ENCODE measurements around the gene KNSTRN.

DNA sequence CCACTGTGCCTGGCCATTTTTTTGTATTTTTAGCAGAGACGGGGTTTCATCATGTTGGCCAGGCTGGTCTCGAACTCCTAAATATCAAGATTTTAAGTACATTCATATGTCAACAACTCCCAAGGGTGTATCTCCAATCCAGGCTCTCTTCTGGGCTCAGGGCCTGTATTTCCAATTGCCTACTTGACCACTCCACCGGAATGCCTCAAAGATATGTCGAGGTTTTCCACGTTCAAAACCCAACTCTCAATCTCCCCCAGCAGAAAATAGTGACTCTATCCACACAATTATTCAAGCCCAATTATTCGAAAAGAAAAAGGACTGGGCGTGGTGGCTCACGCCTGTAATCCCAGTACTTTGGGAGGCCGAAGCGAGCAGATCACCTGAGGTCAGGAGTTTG is 1.9 kb upstream of the KNSTRN start:
- TF ChIP-seq, protein P1, sequence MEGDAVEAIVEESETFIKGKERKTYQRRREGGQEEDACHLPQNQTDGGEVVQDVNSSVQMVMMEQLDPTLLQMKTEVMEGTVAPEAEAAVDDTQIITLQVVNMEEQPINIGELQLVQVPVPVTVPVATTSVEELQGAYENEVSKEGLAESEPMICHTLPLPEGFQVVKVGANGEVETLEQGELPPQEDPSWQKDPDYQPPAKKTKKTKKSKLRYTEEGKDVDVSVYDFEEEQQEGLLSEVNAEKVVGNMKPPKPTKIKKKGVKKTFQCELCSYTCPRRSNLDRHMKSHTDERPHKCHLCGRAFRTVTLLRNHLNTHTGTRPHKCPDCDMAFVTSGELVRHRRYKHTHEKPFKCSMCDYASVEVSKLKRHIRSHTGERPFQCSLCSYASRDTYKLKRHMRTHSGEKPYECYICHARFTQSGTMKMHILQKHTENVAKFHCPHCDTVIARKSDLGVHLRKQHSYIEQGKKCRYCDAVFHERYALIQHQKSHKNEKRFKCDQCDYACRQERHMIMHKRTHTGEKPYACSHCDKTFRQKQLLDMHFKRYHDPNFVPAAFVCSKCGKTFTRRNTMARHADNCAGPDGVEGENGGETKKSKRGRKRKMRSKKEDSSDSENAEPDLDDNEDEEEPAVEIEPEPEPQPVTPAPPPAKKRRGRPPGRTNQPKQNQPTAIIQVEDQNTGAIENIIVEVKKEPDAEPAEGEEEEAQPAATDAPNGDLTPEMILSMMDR (IDR thresholded peaks at IDR 0.05): no peak
- no peak for TF ChIP-seq NPAS2 (CRISPR knock-in tag; IDR thresholded peaks at IDR 0.05; ENCODE audit: borderline replicate concordance)
- no peak for TF ChIP-seq ESRRA (IDR thresholded peaks at IDR 0.05; ENCODE audit: borderline replicate concordance, low read length)
- TF ChIP-seq POLR2A (IDR thresholded peaks at IDR 0.05; ENCODE audit: low read length): no peak
- no peak for TF ChIP-seq CBX8 (IDR thresholded peaks at IDR 0.05)
- TF ChIP-seq ZNF302 (CRISPR knock-in tag; IDR thresholded peaks at IDR 0.05): no peak
- TF ChIP-seq, protein P2, sequence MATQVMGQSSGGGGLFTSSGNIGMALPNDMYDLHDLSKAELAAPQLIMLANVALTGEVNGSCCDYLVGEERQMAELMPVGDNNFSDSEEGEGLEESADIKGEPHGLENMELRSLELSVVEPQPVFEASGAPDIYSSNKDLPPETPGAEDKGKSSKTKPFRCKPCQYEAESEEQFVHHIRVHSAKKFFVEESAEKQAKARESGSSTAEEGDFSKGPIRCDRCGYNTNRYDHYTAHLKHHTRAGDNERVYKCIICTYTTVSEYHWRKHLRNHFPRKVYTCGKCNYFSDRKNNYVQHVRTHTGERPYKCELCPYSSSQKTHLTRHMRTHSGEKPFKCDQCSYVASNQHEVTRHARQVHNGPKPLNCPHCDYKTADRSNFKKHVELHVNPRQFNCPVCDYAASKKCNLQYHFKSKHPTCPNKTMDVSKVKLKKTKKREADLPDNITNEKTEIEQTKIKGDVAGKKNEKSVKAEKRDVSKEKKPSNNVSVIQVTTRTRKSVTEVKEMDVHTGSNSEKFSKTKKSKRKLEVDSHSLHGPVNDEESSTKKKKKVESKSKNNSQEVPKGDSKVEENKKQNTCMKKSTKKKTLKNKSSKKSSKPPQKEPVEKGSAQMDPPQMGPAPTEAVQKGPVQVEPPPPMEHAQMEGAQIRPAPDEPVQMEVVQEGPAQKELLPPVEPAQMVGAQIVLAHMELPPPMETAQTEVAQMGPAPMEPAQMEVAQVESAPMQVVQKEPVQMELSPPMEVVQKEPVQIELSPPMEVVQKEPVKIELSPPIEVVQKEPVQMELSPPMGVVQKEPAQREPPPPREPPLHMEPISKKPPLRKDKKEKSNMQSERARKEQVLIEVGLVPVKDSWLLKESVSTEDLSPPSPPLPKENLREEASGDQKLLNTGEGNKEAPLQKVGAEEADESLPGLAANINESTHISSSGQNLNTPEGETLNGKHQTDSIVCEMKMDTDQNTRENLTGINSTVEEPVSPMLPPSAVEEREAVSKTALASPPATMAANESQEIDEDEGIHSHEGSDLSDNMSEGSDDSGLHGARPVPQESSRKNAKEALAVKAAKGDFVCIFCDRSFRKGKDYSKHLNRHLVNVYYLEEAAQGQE (IDR thresholded peaks at IDR 0.05): no peak
- no peak for TF ChIP-seq CEBPB (IDR thresholded peaks at IDR 0.05)
- TF ChIP-seq, protein P3, sequence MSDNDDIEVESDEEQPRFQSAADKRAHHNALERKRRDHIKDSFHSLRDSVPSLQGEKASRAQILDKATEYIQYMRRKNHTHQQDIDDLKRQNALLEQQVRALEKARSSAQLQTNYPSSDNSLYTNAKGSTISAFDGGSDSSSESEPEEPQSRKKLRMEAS (IDR thresholded peaks at IDR 0.05): no peak
- TF ChIP-seq, protein P4, sequence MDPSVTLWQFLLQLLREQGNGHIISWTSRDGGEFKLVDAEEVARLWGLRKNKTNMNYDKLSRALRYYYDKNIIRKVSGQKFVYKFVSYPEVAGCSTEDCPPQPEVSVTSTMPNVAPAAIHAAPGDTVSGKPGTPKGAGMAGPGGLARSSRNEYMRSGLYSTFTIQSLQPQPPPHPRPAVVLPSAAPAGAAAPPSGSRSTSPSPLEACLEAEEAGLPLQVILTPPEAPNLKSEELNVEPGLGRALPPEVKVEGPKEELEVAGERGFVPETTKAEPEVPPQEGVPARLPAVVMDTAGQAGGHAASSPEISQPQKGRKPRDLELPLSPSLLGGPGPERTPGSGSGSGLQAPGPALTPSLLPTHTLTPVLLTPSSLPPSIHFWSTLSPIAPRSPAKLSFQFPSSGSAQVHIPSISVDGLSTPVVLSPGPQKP (IDR thresholded peaks at IDR 0.05; ENCODE audit: low read depth, low read length): no peak
- TF ChIP-seq MYC (IDR thresholded peaks at IDR 0.05; ENCODE audit: borderline replicate concordance, low read length): no peak
- TF ChIP-seq RNF2 (IDR thresholded peaks at IDR 0.05; ENCODE audit: borderline replicate concordance, low read depth): no peak

All from A549 (cell line).